Esophagus muscularis mucosa (tissue), 4 donors: ENCODE results near the gene MRPL48.

Source experiments
- CTCF ChIP-seq, 3 experiments: fragments of 200-600 bp in 2 of 3; fragments of 450-650 bp in 1 of 3; sonication (generic) in 2 of 3; IDR thresholded peaks; one replicate each; pipeline ENCODE4 v1.5.1; 2017 to 2019; ENCODE audit warnings: antibody characterized with exemption in 3 of 3, mild to moderate bottlenecking in 2 of 3, moderate library complexity in 1 of 3
- EP300 ChIP-seq: sonication (generic); formaldehyde crosslinking; IDR thresholded peaks from one replicate; pipeline ENCODE4 v1.6.1; 2017; ENCODE audit warnings: antibody characterized with exemption
- POLR2A ChIP-seq: fragments of 450-650 bp; IDR thresholded peaks from one replicate; pipeline ENCODE4 v1.6.1; 2017; ENCODE audit warnings: antibody characterized with exemption, moderate library complexity, mild to moderate bottlenecking, low read depth
- POLR2AphosphoS5 ChIP-seq, 2 donors: sonication (generic); formaldehyde crosslinking; IDR thresholded peaks; one replicate each; pipeline ENCODE4 v1.6.1; 2017; ENCODE audit warnings: antibody characterized with exemption in 2 of 2

- TF ChIP-seq CTCF (IDR thresholded peaks at IDR 0.05): no peak
- TF ChIP-seq POLR2A: no peak
- no peak for TF ChIP-seq EP300
- no peak for TF ChIP-seq POLR2AphosphoS5 (IDR thresholded peaks at IDR 0.05)
Measured at GRCh38 chr11:73749118-73749517, 38.6 kb upstream of the MRPL48 start.
